ENCODE measurements around the gene LANCL2.

DNA sequence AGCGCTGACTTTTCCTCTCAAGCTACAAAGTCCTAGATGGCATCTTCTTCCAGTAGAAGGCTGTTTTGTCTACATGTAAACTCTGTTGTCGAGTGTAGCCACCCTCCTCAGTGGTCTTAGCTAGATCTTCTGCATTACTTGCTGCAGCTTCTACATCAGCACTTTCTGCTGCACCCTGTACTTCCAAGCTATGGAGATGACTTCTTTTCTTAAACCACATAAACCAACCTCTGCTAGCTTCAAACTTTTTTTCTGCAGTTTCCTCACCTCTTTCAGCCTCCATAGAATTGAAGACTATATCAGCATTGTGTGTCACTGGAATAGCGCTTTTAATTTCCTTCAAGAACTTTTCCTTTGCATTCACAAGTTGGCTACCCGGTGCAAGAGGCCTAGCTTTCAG, 87.8 kb downstream of the LANCL2 start:
- TF ChIP-seq CTCF (conservative IDR thresholded peaks at IDR 0.05), result no peak
- TF ChIP-seq EZH2 (IDR thresholded peaks at IDR 0.05; ENCODE audit: low read depth), result no peak

Measured in PC-9 (cell line).